ENCODE measurements around the gene USH1G. TPM values are rescaled to one million over a fixed set of nuclear protein-coding genes. Genes with fewer than 3 reads are reported as not detected.

The USH1G gene
- total RNA-seq, 1 donor from 2014 or later: 0.14 TPM

GRCh38 chr17:74968361-74968780, 45.3 kb upstream of the USH1G start:
- FAIRE-seq (no peak), DNase-seq (ENCODE audit: low read depth) (no peak)
- Histone ChIP-seq H3K4me3 (ENCODE audit: insufficient read depth, low read depth, low read length) (no peak overlapping the region), H4K20me1 (ENCODE audit: insufficient read depth, low read length) (no peaks in the 10 kb centered on the region), H3K36me3 (ENCODE audit: insufficient read depth, low read length) (no peaks in the 10 kb centered on the region), H2AFZ (ENCODE audit: low read depth, low read length) (no peak overlapping the region), H3K79me2 (ENCODE audit: insufficient read depth, low read length) (no peaks in the 10 kb centered on the region), H3K9me3 (ENCODE audit: insufficient read depth, low read depth, low read length) (no peaks in the 10 kb centered on the region), H3K9ac (ENCODE audit: low read length) (no peak overlapping the region), H3K4me1 (ENCODE audit: insufficient read depth, low read length) (no peaks in the 10 kb centered on the region), H3K27ac (ENCODE audit: low read depth, low read length) (no peak overlapping the region), H3K4me2 (ENCODE audit: low read length) (no peak overlapping the region), H3K27me3 (ENCODE audit: insufficient read depth, low read length) (peaks cover 11% of the 10 kb centered on the region)
- no peaks in the 10 kb centered on the region for H3K4me1 Mint-ChIP-seq (ENCODE audit: low read depth, unreplicated experiment)
- no peaks in the 10 kb centered on the region for H3K9me3 Mint-ChIP-seq (ENCODE audit: unreplicated experiment)
- H3K27me3 Mint-ChIP-seq (ENCODE audit: low read depth, unreplicated experiment): peaks cover 33% of the 10 kb centered on the region
- no peak overlapping the region for H3K4me3 Mint-ChIP-seq (ENCODE audit: unreplicated experiment)
- H3K27ac Mint-ChIP-seq (ENCODE audit: unreplicated experiment): no peak overlapping the region
- no peaks in the 10 kb centered on the region for H3K36me3 Mint-ChIP-seq (ENCODE audit: low read depth, unreplicated experiment)
- TF ChIP-seq, protein P1, sequence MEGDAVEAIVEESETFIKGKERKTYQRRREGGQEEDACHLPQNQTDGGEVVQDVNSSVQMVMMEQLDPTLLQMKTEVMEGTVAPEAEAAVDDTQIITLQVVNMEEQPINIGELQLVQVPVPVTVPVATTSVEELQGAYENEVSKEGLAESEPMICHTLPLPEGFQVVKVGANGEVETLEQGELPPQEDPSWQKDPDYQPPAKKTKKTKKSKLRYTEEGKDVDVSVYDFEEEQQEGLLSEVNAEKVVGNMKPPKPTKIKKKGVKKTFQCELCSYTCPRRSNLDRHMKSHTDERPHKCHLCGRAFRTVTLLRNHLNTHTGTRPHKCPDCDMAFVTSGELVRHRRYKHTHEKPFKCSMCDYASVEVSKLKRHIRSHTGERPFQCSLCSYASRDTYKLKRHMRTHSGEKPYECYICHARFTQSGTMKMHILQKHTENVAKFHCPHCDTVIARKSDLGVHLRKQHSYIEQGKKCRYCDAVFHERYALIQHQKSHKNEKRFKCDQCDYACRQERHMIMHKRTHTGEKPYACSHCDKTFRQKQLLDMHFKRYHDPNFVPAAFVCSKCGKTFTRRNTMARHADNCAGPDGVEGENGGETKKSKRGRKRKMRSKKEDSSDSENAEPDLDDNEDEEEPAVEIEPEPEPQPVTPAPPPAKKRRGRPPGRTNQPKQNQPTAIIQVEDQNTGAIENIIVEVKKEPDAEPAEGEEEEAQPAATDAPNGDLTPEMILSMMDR (IDR thresholded peaks at IDR 0.05; ENCODE audit: insufficient read depth, low read depth, low read length): no peak
- TF ChIP-seq EZH2 (IDR thresholded peaks at IDR 0.05; ENCODE audit: insufficient read depth, low read length): no peak

GRCh38 chr17:74964988-74965622, 42.0 kb upstream of the USH1G start:
- peaks cover 3% of the 10 kb centered on the region for H3K4me1 Mint-ChIP-seq (ENCODE audit: low read depth, unreplicated experiment)
- Histone ChIP-seq H3K4me1 (ENCODE audit: insufficient read depth, low read length) (peaks cover 5% of the 10 kb centered on the region), H3K27ac (ENCODE audit: low read depth, low read length) (no peak overlapping the region), H3K4me2 (ENCODE audit: low read length) (no peak overlapping the region), H3K27me3 (ENCODE audit: insufficient read depth, low read length) (no peaks in the 10 kb centered on the region), H3K9me3 (ENCODE audit: insufficient read depth, low read depth, low read length) (no peaks in the 10 kb centered on the region), H3K79me2 (ENCODE audit: insufficient read depth, low read length) (no peaks in the 10 kb centered on the region), H2AFZ (ENCODE audit: low read depth, low read length) (no peak overlapping the region), H3K9ac (ENCODE audit: low read length) (no peak overlapping the region), H3K36me3 (ENCODE audit: insufficient read depth, low read length) (no peaks in the 10 kb centered on the region), H4K20me1 (ENCODE audit: insufficient read depth, low read length) (no peaks in the 10 kb centered on the region), H3K4me3 (ENCODE audit: insufficient read depth, low read depth, low read length) (no peak overlapping the region)
- no peaks in the 10 kb centered on the region for H3K36me3 Mint-ChIP-seq (ENCODE audit: low read depth, unreplicated experiment)
- TF ChIP-seq, protein P1 (IDR thresholded peaks at IDR 0.05; ENCODE audit: insufficient read depth, low read depth, low read length): no peak
- TF ChIP-seq EZH2 (IDR thresholded peaks at IDR 0.05; ENCODE audit: insufficient read depth, low read length): no peak
- H3K27me3 Mint-ChIP-seq (ENCODE audit: low read depth, unreplicated experiment): peaks cover 13% of the 10 kb centered on the region
- peak overlapping the region; percentile 61 for H3K4me3 Mint-ChIP-seq (ENCODE audit: unreplicated experiment)
- H3K9me3 Mint-ChIP-seq (ENCODE audit: unreplicated experiment): no peaks in the 10 kb centered on the region
- H3K27ac Mint-ChIP-seq (ENCODE audit: unreplicated experiment): no peak overlapping the region
- no peak for FAIRE-seq
- no peak for DNase-seq (ENCODE audit: low read depth)

GRCh38 chr17:74964246-74964761, 41.2 kb upstream of the USH1G start:
- no peaks in the 10 kb centered on the region for H3K9me3 Mint-ChIP-seq (ENCODE audit: unreplicated experiment)
- no peaks in the 10 kb centered on the region for H4K20me1 ChIP-seq (ENCODE audit: insufficient read depth, low read length)
- no peak overlapping the region for H3K27ac ChIP-seq (ENCODE audit: low read depth, low read length)
- no peak for TF ChIP-seq EZH2 (IDR thresholded peaks at IDR 0.05; ENCODE audit: insufficient read depth, low read length)
- TF ChIP-seq, protein P1 (IDR thresholded peaks at IDR 0.05; ENCODE audit: insufficient read depth, low read depth, low read length): no peak
- H2AFZ ChIP-seq (ENCODE audit: low read depth, low read length): no peak overlapping the region
- no peak overlapping the region for H3K4me2 ChIP-seq (ENCODE audit: low read length)
- H3K9me3 ChIP-seq (ENCODE audit: insufficient read depth, low read depth, low read length): no peaks in the 10 kb centered on the region
- FAIRE-seq (no peak), DNase-seq (ENCODE audit: low read depth) (no peak)
- no peak overlapping the region for H3K9ac ChIP-seq (ENCODE audit: low read length)
- H3K27me3 Mint-ChIP-seq (ENCODE audit: low read depth, unreplicated experiment): peaks cover 14% of the 10 kb centered on the region
- H3K27ac Mint-ChIP-seq (ENCODE audit: unreplicated experiment): no peak overlapping the region
- peaks cover 2% of the 10 kb centered on the region for H3K36me3 Mint-ChIP-seq (ENCODE audit: low read depth, unreplicated experiment)
- no peaks in the 10 kb centered on the region for H3K27me3 ChIP-seq (ENCODE audit: insufficient read depth, low read length)
- H3K36me3 ChIP-seq (ENCODE audit: insufficient read depth, low read length): no peaks in the 10 kb centered on the region
- no peak overlapping the region for H3K4me3 ChIP-seq (ENCODE audit: insufficient read depth, low read depth, low read length)
- H3K4me1 ChIP-seq (ENCODE audit: insufficient read depth, low read length): peaks cover 5% of the 10 kb centered on the region
- no peak overlapping the region for H3K4me3 Mint-ChIP-seq (ENCODE audit: unreplicated experiment)
- peaks cover 3% of the 10 kb centered on the region for H3K4me1 Mint-ChIP-seq (ENCODE audit: low read depth, unreplicated experiment)
- no peaks in the 10 kb centered on the region for H3K79me2 ChIP-seq (ENCODE audit: insufficient read depth, low read length)

Measured in astrocyte (in vitro differentiated cells and primary cell).